ENCODE data around the gene MAG.
"Not testable (repeated sequence)": the region's sequence is repeated elsewhere in the genome, so short reads cannot be mapped to it uniquely, and the experiment has no call there.

Gene MAG

DNA sequence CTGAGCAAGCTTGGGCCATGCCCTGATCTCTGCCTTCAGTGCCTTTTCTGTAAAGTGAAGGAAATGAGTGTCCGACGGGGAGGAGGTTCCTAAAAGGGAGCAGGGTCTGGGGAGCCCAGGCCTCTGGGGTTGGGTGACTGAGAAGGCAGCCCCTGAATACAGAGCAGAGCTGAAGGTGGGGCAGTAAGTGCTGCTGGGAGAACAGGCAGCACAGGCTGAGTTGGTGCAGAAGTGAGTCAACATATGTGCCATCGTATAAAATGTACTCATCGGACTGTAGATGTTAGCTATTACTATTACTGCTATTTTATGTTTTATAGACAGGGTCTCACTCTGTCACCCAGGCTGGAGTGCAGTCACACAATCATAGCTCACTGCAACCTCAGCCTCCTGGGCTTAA, 10.7 kb upstream of the MAG start:
- DNase-seq (ENCODE audit: low spot score), result no peak

DNA sequence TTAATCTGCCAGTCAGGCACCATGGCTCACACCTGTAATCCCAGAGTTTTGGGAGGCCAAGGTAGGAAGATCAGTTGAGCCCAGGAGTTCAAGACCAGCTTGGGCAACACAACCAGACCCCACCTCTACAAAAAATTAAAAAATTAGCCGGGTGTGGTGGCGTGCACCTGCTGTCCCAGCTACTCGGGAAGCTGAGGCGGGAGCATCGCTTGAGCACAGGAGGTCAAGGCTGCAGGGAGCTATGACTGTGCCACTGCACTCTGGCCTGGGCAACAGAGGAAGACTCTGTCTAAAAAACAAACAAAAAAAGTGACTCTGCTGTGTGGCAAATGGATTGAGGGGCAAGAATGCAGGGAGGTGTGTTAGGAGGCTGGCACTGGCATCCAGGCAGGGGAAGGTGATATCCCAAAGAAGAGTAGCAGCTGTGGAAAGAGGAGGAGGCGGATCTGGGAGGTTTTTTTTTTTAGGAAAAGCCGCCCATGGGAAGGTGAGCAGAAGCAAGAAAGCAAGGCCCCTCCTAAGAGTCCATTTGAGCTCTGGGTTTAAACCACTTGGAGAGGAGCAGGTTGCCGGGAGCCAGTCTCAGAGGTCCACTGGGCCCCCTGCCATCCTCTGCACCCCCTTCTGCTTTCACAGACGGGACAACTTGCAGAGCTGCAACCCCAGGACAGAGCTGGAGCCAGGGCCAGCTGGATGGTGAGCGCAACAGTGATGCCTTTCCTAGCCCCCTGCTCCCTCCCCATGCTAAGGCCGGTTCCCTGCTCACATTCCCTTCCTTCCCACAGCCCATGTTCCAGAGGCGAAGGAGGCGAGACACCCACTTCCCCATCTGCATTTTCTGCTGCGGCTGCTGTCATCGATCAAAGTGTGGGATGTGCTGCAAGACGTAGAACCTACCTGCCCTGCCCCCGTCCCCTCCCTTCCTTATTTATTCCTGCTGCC, 7.5 kb upstream of the MAG start:
- DNase-seq (ENCODE audit: low spot score), result no peak

DNA sequence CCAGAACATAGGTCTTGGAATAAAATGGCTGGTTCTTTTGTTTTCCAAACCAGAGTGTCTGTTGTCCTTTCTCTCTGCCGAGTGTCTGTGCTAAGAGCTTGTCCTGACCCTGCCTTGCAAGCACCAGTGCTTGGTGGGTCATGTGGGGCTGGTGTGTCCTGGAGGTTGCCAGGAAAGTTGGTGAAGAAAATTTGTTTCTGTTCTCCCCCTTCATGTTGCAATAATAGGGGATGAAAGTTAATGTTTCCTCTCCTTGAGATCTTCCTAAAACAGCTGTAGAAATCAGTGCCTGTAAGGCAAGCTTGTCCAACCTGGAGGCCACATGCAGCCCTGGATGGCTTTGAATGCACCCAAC, 6.9 kb upstream of the MAG start:
- DNase-seq (ENCODE audit: low spot score), result no peak

DNA sequence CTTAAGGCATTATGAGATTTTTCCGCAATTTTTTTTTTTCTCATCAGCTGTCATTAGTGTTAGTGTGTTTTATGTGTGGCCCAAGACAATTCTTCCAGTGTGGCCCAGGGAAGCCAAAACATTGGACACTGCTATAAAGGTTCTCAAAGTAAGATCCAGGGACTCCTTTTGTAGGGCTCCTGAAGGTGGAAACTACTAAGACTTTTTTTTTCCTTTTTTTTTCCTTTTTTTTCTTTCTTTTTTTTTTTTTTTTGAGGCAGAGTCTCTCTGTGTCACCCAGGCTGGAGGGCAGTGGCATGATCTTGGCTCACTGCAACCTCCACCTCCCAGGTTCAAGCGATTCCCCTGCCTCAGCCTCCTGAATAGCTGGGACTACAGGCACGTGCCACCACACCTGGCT, 6.5 kb upstream of the MAG start:
- DNase-seq (ENCODE audit: low spot score), result not testable (repeated sequence)

DNA sequence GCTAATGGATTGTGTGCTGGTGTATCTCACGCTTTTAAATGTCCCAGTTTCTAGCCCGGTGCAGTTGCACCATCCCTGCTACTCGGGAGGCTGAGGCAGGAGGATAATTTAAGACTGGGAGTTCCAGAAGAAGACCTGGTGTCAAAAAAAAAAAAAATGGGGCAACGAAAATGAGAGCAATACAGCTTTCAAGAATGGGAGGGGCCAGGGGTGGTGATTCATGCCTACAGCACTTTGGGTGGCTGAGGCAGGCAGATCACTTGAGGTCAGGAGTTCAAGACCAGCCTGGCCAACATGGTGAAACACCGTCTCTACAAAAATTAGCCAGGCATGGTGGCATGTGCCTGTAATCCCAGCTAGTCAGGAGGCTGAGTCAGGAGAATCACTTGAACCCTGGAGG, 5.9 kb upstream of the MAG start:
- DNase-seq (ENCODE audit: low spot score), result not testable (repeated sequence)

DNA sequence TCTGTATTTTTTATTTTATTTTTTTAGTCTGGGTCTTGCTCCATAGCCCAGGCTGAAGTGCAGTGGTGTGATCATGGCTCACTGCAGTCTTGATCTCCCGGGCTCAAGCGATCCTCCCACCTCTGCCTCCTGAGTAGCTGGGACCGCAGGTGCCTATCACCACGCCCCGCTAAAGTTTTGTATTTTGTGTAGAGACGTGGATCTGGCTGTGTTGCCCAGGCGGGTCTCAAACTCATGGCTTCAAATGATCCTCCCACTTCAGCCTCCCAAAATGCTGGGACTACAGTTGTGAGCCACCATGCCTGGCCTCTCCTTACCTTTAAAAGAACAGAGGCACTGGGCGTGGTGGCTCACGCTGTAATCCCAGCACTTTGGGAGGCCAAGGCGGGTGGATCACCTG, 4.2 kb upstream of the MAG start:
- DNase-seq (ENCODE audit: low spot score), result no peak

DNA sequence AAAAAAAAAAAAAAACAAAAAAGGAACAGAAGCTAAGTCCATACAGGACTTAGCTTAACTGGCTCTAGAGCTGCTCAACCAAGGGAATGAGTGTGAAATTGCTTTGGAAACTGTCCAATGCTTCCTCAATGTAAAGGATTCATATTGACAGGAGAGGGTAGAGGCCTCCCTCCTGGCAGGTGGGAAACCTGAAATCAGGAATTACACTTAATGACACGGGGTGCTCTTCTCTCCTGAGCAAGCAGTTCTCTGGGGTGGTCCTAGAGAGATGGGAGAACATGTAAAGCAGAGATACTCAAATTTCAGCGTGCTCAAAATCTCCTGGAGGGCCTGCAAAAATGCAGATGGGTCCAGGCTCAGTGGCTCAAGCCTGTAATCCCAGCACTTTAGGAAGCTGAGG, 3.6 kb upstream of the MAG start:
- no peak for DNase-seq (ENCODE audit: low spot score)

DNA sequence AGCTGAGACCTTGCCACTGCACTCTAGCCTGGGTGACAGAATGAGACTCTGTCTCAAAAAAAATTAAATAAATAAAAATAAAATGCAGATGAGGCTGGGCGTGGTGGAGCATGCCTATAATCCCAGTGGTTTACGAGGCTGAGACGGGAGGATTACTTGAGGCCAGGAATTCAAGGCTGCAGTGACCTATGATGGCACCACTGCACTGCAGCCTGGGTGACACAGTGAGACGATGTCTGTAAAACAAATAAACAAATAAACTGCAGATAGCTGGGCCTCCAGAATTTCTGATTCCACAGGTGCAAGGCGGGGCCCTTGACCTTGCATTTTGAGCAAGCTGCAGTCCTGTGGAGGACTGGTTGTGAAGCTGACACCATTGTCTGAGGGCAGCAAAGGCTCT, 3.1 kb upstream of the MAG start:
- no peak for DNase-seq (ENCODE audit: low spot score)

DNA sequence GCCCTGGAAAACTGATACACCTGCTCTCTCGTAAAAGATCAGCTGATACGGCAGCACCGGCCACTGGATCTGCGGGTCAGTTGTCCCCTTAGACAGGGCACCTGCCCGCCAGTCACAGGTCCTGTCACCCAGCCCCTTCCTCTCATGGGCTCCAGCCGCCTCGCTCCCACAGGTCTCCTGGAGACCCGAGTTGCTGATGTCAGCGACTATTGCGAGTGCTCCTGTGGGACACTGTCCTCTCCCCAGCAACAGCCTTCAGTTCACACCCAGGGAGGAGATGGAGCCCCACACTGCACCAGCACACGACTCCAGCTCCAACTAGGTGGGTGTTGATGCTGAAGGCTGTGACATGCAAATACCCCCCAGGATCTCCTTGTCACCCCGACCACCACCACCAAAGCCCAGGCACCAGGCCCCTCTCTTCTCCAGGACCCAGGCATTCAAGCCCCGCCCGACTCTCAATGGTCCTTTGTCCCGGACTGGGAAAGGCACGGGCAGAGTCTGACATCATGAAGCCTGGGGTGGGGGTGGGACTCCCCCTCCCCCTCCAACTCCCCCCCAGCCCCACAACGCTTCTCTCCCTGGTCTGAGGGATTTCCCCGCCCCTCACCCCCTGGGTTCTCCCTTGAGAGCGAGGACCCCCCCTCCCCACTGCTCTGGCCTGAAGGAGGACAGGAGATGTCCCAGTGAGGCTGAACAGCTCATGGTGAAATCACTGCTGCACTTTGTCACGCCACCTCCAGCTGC, 1.4 kb upstream of the MAG start:
- DNase-seq (ENCODE audit: low spot score), result peak; percentile 29

DNA sequence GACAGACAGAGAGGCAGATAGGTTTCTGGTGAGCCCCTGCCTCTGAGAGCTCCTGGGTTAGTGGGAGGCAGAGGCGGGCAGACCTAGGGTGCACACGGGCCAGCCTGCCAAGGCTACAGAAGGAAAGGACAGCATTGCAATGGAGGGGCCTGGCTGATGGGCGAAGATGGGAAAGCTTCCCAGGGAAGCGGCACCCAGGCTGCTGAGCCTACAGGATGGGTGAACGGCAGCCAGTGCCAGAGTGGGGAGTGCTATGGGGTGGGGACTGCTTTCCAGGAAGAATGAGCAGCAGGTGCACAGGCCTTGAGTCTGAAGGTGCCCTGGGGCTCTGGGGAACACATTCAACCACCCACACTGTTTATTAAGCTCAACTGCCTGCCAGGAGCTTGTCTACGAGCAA, 702 bp upstream of the MAG start:
- DNase-seq (ENCODE audit: low spot score), result no peak

DNA sequence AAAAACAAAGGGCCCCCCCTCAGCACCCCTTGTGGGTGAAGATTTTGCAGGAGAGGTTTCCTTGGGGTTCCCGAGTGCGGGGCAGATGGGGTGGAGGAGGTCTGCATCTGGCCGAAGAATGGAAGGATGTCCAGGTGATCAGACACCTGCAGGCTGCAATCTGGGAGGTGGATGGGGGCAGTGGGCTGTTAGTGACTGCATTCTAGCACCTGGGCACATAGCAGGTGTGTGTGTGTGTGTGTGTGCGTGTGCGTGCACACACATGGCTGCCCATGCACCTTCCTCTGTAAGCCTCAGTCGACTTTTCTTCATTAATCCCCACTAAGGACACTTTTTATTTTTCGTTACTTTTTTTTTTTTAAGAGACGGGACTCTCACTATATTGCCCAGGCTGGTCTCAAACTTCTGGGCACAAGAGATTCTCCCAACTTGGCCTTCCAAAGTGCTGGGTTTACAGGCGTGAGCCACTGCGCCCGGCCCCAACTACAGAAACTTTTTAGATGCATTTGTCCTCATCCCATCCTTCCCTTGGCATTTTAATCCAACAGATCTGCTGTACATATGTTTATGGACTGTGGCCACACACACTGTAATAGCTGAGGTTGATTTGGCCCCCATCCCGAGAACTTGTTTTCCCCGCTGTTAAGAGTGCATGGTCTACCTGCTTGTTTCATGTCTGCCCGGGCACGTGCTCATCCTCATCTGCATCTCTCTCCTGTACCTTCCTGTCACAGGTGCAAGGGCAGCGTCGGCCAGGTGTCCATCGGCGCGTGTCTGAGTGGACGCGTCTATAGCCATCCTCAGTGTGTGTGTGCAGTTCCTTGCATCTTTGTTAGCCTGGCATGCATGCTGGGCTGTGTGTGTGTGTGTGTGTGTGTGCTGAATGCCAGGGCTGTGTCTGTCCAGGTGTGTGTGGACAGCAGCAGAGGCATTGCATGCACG, 731 bp downstream of the MAG start:
- DNase-seq (ENCODE audit: low spot score), result no peak

DNA sequence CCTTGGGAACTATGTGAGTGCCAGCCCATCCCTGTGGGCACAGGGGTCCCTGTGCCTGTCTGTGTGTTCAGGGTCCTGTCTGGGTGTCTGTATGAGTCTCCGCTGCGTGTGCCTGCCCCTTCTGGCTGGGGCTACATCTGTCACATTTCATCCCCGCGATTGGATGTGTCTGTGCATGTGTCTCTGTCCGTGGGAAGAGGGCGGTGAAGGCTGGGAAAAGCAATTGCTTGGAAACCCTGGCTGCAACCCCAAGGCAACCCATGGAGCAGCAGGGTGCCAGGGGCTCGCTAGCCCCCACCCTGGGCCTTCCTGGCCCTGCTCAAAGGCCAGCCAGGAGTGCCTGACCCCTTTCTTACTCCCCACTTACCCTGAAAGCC, 1.4 kb downstream of the MAG start:
- peak; percentile 30 for DNase-seq (ENCODE audit: low spot score)

DNA sequence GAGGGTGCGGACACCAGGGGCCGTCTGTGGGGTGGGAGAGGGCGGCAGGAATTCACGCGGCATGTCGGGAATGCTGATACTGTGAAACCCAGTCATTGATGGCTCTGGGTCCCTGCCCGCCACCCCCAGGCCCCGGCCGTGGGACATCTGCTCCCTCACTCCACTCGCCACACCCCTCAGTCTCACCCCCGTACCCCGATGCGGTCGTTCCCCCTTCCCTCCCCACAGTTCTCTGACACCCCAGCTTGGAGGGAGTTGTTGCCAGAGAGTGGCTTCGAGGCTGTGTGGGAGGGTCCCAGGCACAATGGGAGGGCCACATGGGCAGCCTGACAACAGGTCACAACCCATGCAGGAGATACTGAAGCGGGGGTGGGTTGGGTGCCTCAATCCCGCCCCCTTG, 1.8 kb downstream of the MAG start:
- peak; percentile 33 for DNase-seq (ENCODE audit: low spot score)

DNA sequence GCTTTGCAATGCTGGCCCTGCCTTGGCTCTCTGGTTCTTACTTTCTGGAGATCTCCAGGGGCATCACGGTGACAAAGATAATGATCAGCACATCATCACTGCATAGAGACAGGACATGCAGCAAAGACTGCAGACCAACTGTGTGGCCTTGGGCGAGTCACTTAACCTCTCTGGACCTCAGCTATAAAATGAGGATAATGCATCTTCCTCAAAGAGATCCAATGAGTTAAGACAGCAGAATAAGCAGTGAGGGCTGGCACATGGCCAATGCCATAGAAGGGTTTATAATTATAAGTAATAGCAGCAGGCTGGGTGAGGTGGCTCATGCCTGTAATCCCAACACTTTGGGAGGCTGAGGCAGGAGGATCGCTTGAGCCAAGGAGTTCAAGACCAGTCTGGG, 2.4 kb downstream of the MAG start:
- DNase-seq (ENCODE audit: low spot score), result no peak

DNA sequence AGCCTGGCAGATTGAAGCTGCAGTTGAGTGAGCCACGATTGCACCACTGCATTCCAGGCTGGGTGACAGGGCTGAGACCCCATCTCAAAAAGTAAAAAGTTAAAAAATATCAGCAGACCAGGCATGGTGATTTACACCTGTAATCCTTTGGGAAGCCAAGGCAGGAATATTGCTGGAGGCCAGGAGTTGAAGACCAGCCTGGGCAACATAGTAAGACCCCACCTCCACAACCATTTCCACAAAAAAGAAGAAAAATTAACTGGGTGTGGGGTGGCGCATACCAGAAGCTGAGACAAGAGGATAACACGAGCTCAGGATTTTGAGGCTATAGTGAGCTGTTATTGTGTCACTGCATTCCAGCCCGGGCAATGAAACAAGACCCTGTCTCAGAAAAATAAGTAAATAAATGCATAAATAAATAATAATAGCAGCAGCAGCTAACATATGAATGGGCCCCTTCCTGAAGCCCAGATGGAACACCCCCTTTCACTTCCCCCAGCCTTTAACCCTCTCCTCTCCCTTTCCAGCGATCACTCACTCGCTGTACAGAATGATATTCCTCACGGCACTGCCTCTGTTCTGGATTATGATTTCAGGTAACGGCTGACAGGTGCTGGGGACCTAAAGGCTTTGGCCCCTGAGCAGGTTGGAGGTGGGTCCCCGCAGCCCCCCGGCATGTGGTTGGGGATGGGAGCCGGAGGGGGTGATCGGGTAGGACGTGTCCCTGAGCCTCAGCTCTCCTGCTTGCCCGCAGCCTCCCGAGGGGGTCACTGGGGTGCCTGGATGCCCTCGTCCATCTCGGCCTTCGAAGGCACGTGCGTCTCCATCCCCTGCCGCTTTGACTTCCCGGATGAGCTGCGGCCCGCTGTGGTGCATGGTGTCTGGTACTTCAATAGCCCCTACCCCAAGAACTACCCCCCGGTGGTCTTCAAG, 3.2 kb downstream of the MAG start:
- peak; percentile 33 for DNase-seq (ENCODE audit: low spot score)

DNA sequence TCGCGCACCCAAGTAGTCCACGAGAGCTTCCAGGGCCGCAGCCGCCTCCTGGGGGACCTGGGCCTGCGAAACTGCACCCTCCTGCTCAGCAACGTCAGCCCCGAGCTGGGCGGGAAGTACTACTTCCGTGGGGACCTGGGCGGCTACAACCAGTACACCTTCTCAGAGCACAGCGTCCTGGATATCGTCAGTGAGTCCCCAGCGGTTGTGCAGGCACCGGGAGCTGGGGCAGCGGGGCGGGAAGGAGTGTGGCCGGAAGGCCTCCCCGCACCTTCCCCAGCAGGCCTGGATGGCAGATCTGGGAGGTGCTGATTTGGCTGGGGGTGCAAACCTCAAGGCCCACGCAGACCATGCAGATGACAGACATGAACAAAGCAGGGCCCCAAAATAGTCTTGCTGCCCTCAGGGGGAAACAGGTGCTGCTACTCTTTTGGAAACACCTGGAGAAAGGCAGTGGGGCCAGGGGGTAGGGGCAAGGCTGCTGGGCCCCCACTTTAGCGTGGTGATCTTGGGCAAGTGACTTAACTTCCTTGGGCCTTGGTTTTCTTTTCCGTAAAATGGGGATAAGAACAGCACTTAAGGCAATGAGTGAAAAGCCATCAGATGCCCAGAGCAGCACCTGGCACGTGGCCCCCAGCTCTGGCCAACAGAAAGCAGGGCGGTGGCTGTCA, 4.0 kb downstream of the MAG start:
- DNase-seq (ENCODE audit: low spot score), result peak; percentile 41

DNA sequence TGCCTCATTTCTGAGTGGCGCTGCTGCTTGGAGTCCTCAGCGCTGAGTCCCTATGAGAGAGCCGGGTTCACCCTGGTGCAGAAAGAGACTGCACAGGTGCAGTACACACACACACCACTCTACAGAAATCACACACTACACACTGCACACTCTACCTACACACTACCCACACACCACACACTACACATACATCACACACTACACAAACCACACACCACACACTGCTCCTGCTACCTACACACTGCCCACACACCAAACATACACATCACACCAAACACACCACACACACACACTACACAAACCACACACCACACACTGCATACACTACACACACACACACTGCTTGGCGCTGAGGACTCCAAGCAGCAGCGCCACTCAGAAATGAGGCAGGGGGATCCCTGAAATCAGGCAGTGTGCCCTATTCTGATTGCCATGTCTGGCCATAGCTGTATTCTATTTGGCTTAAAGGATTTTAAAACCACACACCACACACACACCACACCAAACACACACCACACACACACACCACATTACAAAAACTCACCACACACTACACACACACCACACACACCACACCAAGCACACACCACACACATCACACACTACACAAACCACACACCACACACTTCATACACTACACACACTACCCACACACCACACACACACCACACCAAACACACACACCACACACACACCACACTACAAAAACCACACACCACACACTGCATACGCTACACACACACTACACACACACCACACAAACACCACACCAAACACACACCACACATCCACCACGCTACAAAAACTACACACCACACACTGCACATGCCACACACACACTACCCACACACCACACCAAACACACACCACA, 4.9 kb downstream of the MAG start:
- DNase-seq (ENCODE audit: low spot score), result no peak

DNA sequence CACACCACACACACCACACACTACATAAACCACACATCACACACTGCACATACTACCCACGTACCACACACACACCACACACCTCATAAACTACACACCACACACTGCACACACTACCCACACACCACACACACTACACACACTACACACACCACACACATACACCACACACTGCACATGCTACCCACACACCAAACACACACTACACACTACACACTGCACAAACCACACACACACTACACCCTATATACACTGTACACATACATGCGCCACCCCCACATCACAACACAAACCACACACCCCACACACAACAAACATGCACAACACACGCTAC, 5.5 kb downstream of the MAG start:
- DNase-seq (ENCODE audit: low spot score), result no peak

DNA sequence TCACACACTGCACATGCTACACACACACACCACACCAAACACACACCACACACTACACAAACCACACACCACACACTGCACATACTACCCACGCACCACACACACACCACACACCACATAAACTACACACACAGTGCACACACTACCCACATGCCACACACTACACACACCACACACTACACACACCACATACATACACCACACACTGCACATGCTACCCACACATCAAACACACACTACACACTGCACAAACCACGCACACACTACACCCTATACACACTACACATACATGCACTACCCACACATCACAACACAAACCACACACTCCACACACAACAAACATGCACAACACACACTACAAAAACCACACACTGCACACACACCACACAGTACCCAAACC, 6.0 kb downstream of the MAG start:
- DNase-seq (ENCODE audit: low spot score), result no peak

DNA sequence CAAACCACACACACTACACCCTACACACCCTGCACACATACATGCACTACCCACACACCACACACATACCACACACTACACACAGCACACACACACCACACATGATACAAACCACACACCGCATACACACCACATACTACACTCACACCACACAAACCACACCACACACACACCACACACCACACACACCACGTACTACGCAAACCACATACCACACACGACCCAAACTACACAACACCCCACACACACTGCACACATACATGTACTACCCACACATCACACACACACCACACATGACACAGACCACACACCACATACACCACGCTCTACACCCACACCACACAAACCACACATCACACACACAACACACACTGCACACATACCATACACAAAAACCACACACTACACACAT, 6.6 kb downstream of the MAG start:
- DNase-seq (ENCODE audit: low spot score), result no peak

Data from D341Med (cell line).